ENCODE measurements around the gene CDH13. TPM values are rescaled to one million over a fixed set of nuclear protein-coding genes. Genes with fewer than 3 reads are reported as not detected.

CDH13 gene
- total RNA-seq, 1 donor from 2014 or later, result 161 TPM

- no peak for TF ChIP-seq CTCF (IDR thresholded peaks at IDR 0.05; ENCODE audit: borderline replicate concordance)
Measured at GRCh38 chr16:83102336-83102735, 475.6 kb downstream of the CDH13 start.

GRCh38 chr16:83105279-83106077, 478.7 kb downstream of the CDH13 start:
- Histone ChIP-seq H3K4me1 (no peaks in the 10 kb centered on the region), H3K27ac (replicated peaks) (no peak overlapping the region), H3K4me3 (no peak overlapping the region), H3K27me3 (ENCODE audit: low read depth) (no peaks in the 10 kb centered on the region), H3K9me3 (replicated peaks) (peaks cover 7% of the 10 kb centered on the region), H3K36me3 (no peaks in the 10 kb centered on the region)
- TF ChIP-seq CTCF (IDR thresholded peaks at IDR 0.05; ENCODE audit: borderline replicate concordance), result no peak
- DNase-seq, result no peak
- intact Hi-C loops (cut with micrococcal nuclease), result no loop called here

More at GRCh38 chr16:83102336-83102735, 475.6 kb downstream of the CDH13 start:
- Histone ChIP-seq H3K27ac (replicated peaks) (no peak overlapping the region), H3K9me3 (replicated peaks) (peaks cover 27% of the 10 kb centered on the region), H3K4me1 (no peaks in the 10 kb centered on the region), H3K36me3 (no peaks in the 10 kb centered on the region), H3K4me3 (no peak overlapping the region), H3K27me3 (ENCODE audit: low read depth) (no peaks in the 10 kb centered on the region)
- intact Hi-C loops (cut with micrococcal nuclease), result no loop called here
- DNase-seq, result no peak

- no peak for TF ChIP-seq CTCF (IDR thresholded peaks at IDR 0.05; ENCODE audit: borderline replicate concordance)
- no peaks in the 10 kb centered on the region for H3K9me3 ChIP-seq (replicated peaks)
- H3K27ac ChIP-seq (replicated peaks), result no peak overlapping the region
- H3K4me3 ChIP-seq, result no peak overlapping the region
- H3K4me1 ChIP-seq, result no peaks in the 10 kb centered on the region
- intact Hi-C loops (cut with micrococcal nuclease), result no loop called here
- H3K36me3 ChIP-seq, result no peaks in the 10 kb centered on the region
- no peak for DNase-seq
- H3K27me3 ChIP-seq (ENCODE audit: low read depth), result no peaks in the 10 kb centered on the region
Measured at GRCh38 chr16:83109490-83110125, 482.8 kb downstream of the CDH13 start.

GRCh38 chr16:83110269-83110668, 483.5 kb downstream of the CDH13 start:
- Histone ChIP-seq H3K27me3 (ENCODE audit: low read depth) (no peaks in the 10 kb centered on the region), H3K4me3 (no peak overlapping the region), H3K9me3 (replicated peaks) (no peaks in the 10 kb centered on the region), H3K27ac (replicated peaks) (no peak overlapping the region), H3K4me1 (peaks cover under 1% of the 10 kb centered on the region), H3K36me3 (no peaks in the 10 kb centered on the region)
- intact Hi-C loops (cut with micrococcal nuclease), result no loop called here
- no peak for DNase-seq
- TF ChIP-seq CTCF (IDR thresholded peaks at IDR 0.05; ENCODE audit: borderline replicate concordance), result no peak

- DNase-seq, result no peak
- Histone ChIP-seq H3K36me3 (no peaks in the 10 kb centered on the region), H3K4me1 (peaks cover 8% of the 10 kb centered on the region), H3K9me3 (replicated peaks) (no peaks in the 10 kb centered on the region), H3K27me3 (ENCODE audit: low read depth) (no peaks in the 10 kb centered on the region), H3K4me3 (no peak overlapping the region), H3K27ac (replicated peaks) (no peak overlapping the region)
- intact Hi-C loops (cut with micrococcal nuclease), result no loop called here
- TF ChIP-seq CTCF (IDR thresholded peaks at IDR 0.05; ENCODE audit: borderline replicate concordance), result peak; percentile 44
Measured at GRCh38 chr16:83113317-83113716, 486.5 kb downstream of the CDH13 start.

Data from left ventricle myocardium inferior (tissue), 1 donor.